ENCODE results near the gene APP.

Gene APP

DNA sequence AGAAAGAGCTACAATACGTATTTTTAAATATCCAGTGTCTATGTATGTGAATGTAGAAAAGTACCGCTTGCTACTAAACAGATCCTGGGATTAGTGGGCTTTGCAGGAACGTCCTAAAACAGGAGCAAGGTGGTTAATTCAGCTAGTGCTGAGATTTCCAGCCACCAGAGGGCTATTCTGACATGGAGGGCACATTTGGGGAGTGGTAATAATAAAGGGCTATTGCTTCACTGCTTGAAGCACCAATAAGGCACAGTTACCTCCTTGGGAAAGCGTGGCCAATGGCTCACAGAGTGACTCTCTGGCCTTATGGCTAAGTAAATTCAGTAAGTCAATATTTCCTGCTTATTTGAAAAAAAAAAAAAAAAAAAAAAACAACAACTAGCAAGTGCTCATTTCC lies 283.4 kb downstream of the APP start:
- TF ChIP-seq, protein P1, sequence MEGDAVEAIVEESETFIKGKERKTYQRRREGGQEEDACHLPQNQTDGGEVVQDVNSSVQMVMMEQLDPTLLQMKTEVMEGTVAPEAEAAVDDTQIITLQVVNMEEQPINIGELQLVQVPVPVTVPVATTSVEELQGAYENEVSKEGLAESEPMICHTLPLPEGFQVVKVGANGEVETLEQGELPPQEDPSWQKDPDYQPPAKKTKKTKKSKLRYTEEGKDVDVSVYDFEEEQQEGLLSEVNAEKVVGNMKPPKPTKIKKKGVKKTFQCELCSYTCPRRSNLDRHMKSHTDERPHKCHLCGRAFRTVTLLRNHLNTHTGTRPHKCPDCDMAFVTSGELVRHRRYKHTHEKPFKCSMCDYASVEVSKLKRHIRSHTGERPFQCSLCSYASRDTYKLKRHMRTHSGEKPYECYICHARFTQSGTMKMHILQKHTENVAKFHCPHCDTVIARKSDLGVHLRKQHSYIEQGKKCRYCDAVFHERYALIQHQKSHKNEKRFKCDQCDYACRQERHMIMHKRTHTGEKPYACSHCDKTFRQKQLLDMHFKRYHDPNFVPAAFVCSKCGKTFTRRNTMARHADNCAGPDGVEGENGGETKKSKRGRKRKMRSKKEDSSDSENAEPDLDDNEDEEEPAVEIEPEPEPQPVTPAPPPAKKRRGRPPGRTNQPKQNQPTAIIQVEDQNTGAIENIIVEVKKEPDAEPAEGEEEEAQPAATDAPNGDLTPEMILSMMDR (IDR thresholded peaks at IDR 0.05; ENCODE audit: low read depth, low read length): peak; percentile 33
- no peak overlapping the region for H3K4me3 ChIP-seq (ENCODE audit: low read depth, low read length)
- in situ Hi-C loops (cut with HindIII; ENCODE audit: low sequenced_read_pairs): loop anchor here (25.0 kb wide), 1 partner anchor 275 kb away; the partner anchor contains the start of gene APP
- no peak for DNase-seq (ENCODE audit: low read depth, low spot score)

DNA sequence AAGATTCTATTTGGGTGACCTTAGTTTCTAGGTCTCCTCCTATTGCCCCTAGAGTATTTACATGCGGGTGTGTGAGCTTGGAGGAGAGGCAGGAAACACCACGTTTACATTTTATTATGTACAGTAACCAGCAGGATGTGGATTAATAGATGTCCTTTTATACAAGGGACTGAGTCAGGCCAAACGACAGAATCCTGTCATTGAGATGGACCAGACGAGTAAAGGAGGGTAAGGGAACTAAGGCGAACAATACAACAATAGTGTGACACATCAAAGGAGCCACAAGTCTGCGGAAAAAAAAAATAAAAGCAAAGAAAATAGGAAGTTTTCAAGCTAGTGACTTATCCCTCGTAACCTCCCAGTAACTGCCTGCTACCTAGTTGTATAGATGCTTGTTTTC lies 284.7 kb downstream of the APP start:
- H3K4me3 ChIP-seq (ENCODE audit: low read depth, low read length): no peak overlapping the region
- in situ Hi-C loops (cut with HindIII; ENCODE audit: low sequenced_read_pairs): loop anchor here (25.0 kb wide), 1 partner anchor 276 kb away; the partner anchor contains the start of gene APP
- DNase-seq (ENCODE audit: low read depth, low spot score): no peak
- TF ChIP-seq, protein P1 (IDR thresholded peaks at IDR 0.05; ENCODE audit: low read depth, low read length): no peak

DNA sequence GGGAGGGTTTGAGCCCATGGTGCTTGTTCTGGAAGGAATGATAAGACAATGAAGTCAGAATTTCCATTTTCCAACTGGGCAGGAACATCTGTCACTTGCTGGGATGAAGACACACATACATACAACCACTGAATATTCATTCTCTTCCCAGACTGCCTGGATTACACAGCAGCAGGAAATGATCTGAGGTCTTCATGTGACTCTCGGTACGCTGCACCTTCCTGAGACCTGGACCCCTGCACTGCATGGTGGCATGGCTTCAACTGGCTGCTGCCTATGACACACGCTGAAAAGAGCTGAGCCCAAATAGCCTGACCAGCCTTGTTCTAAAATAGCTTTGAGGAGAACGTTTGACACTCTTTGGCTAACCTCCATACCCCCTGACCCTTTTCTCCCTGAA lies 285.2 kb downstream of the APP start:
- TF ChIP-seq, protein P1 (IDR thresholded peaks at IDR 0.05; ENCODE audit: low read depth, low read length): no peak
- in situ Hi-C loops (cut with HindIII; ENCODE audit: low sequenced_read_pairs): loop anchor here (25.0 kb wide), 1 partner anchor 277 kb away; the partner anchor contains the start of gene APP
- DNase-seq (ENCODE audit: low read depth, low spot score): no peak

DNA sequence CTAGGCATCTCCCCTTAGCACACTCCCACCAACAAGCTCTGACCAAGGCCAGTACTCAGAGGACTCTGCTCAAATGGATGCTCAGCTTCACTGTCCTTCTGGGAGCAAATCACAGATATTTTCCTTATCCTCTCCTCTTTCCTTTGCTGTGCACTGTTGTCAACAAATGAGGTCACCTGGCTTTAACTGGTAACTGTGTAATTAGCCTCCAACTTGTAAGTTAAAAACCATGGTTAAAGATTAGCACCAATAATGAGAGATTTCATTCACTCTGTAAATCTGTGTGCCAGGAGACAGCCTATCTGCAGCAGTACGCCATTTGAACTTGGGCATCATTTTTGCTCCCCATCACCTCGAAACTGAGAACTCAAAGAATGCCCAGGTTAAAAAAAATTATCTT lies 286.3 kb downstream of the APP start:
- no peak overlapping the region for H3K4me3 ChIP-seq (ENCODE audit: low read depth, low read length)
- in situ Hi-C loops (cut with HindIII; ENCODE audit: low sequenced_read_pairs): loop anchor here (25.0 kb wide), 1 partner anchor 278 kb away; the partner anchor contains the start of gene APP
- TF ChIP-seq, protein P1 (IDR thresholded peaks at IDR 0.05; ENCODE audit: low read depth, low read length): no peak
- no peak for DNase-seq (ENCODE audit: low read depth, low spot score)

More for the DNA sequence above, 285.2 kb downstream of the APP start:
- no peak overlapping the region for H3K4me3 ChIP-seq (ENCODE audit: low read depth, low read length)

DNA sequence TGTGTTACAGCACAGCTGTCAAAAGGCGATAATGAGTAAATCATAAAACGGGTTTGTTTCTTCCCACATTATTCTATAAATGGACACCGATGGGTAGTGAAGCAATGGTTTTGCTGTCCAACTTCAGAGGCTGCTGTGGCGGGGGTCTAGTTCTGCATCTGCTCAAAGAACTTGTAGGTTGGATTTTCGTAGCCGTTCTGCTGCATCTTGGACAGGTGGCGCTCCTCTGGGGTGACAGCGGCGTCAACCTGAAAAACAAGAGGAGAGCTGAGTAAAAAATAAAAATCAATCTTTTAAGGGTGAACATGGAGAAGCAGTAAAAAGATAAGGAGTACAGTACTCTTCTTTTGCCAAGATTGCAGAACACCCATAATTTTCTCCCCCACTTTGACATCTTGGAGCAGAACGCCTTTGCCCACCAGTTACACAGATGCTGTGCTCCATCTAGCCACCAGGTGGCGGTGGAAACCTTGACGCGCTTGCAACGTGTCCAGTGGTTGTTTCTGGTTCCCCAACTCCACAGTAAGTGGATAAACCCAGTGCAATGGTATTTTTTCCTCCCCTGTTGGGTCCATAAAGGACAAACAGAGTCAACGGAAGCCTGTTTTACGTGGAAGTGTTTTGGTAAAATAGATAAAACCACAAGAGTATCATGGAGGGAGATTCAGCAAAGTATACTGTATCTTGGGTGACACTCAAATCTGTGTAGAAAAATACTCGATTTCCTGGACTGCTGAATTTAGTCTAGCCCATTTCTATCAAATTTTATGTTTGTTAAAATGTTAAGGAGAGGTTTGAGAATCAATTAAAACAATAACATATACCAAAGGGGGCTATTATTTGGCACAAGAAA lies 288.8 kb downstream of the APP start:
- DNase-seq (ENCODE audit: low read depth, low spot score): peak; percentile 67
- in situ Hi-C loops (cut with HindIII; ENCODE audit: low sequenced_read_pairs): loop anchor here (25.0 kb wide), 1 partner anchor 281 kb away; the partner anchor contains the start of gene APP

DNA sequence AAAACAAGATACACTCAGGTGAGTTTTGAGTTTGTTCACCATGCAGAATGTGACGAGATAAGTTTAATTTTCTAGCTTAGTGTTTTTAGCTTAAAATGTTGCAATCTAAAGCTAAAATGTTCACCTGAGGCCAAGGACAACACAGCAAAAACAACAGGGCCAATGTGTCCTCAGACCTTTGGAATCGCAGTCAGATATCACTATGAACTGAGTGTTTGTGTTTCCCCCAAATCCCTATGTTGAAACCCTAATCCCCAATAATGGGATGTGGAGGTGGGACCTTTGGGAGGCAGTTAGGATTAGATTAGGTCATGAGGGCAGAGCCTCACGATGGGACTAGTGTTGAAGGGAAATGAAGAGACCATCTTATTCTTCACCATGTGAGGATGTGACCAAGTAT lies 291.4 kb downstream of the APP start:
- H3K4me3 ChIP-seq (ENCODE audit: low read depth, low read length): no peak overlapping the region
- in situ Hi-C loops (cut with HindIII; ENCODE audit: low sequenced_read_pairs): loop anchor here (25.0 kb wide), 1 partner anchor 283 kb away; the partner anchor contains the start of gene APP
- TF ChIP-seq, protein P1 (IDR thresholded peaks at IDR 0.05; ENCODE audit: low read depth, low read length): no peak
- DNase-seq (ENCODE audit: low read depth, low spot score): no peak

More for the DNA sequence above, 288.8 kb downstream of the APP start:
- H3K4me3 ChIP-seq (ENCODE audit: low read depth, low read length): no peak overlapping the region
- TF ChIP-seq, protein P1 (IDR thresholded peaks at IDR 0.05; ENCODE audit: low read depth, low read length): peak; percentile 96

All from astrocyte of the spinal cord (primary cell).